HG03575 (cell line): ENCODE measurements around the gene SCN1B.

Experiments used
- ATAC-seq: cut with Tn5 transposase; IDR thresholded peaks from one replicate; pipeline ENCODE4 v1.9.1; 2021; ENCODE audit not compliant: unreplicated experiment, insufficient number of reproducible peaks, low FRiP score; ENCODE audit errors: extremely low read depth

The SCN1B gene

DNA sequence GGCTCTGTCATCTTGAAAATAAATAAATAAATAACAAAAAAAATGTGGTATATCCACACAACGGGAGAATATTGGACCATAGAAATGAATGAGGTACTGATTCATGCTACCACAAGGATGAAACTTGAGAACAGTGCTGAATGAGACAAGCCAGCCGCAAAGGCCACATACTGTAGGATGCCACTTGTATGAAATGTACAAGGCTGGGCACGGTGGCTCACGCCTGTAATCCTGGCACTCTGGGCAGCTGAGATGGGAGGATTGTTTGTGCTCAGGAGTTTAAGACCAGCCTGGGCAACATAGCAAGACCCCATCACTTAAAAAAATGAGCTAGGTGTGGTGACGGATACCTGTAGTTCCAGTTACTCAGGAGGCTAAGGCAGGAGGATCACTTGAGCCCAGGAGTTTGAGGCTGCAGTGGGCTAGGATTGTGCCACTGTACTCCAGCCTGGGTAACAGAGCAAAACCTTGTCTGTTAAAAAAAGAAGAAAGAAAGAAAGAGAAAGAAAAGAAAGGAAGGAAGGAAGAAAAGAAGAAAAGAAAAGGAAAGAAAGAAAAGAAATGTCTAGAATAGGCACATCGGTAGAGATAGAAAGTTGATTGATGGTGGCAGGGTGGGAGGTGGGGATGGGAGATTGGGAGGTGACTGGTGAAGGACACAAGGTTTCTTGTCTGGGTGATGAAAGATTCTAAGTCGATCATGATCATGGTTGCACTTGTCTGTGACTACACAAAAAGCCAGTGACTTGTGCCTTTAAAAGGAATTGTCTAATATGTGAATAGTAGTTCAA lies 31.5 kb downstream of the SCN1B start:
- no peak for ATAC-seq

DNA sequence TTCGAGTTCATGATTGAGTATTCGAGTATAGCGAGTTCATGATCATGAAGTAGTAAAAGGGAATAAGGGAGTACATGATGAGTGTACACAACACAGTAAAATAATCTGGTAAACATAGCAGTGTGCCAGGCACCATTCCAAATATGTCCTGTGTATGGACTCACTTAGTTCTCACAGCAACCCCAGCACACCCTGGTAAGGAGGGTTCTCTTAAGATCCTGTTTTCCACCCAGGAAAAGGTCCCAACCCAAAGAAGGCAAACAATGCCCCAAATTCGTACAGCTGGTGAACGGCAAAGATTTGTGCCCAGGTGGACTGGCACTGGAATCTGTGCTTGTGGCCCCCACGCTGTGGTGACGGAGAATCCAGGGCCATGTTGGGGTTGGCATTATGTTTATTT lies 32.7 kb downstream of the SCN1B start:
- ATAC-seq, result no peak

DNA sequence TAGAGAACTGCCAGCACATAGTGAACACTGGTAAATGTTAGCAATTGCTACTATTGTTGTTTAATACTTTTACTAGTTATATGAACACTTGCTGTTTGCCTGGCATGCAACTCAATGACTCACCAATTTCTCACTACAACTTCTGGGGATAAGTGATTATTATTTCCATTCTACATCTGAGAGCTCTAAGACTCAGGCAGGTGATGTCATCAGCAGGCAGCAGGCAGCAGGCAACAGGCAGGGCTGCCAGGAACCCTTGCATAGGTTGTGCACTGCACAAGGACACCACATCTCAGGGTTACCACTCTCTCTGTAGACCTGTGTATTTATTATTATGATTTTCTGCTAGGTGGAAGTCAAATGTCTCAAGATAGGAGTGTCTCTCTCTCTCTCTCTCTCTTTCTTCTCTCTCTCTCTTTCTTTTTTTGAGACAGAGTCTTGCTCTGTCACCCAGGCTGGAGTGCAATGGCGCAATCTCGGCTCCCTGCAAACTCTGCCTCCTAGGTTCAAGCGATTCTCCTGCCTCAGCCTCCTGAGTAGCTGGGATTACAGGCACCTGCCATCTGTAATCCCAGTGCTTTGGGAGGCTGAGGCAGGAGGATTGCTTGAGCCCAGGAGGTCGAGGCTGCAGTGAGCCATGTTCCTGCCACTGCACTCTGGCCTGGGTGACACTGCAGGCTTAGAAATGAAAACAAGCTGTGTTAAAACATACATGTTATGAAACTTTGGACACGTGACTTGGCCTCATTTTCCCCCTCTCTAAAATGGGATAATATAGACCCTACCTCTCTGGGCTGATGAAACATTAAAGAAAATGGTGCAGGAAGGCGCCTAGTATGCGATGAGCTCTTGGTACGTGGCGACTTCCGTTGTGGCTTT lies 33.9 kb downstream of the SCN1B start:
- no peak for ATAC-seq

DNA sequence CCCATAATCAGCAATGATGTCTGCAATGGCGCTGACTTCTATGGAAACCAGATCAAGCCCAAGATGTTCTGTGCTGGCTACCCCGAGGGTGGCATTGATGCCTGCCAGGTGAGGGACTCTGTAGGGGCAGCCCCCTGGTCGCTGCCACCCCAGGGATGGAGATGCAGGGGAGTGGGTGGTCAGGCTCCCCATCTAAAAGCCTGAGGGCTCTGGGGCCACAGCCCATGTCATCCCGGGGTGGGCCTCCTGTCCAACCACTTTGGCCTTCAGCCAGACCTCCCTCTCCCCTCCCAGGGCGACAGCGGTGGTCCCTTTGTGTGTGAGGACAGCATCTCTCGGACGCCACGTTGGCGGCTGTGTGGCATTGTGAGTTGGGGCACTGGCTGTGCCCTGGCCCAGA lies 35.3 kb downstream of the SCN1B start:
- no peak for ATAC-seq

DNA sequence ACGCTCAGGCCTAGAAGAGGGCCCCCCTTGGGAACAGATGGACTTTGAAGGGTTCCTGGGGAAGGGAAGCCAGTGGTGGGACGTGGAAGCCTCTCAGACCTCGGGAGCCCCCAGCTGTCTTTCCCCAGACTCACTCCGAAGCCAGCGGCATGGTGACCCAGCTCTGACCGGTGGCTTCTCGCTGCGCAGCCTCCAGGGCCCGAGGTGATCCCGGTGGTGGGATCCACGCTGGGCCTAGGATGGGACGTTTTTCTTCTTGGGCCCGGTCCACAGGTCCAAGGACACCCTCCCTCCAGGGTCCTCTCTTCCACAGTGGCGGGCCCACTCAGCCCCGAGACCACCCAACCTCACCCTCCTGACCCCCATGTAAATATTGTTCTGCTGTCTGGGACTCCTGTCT lies 35.9 kb downstream of the SCN1B start:
- no peak for ATAC-seq

DNA sequence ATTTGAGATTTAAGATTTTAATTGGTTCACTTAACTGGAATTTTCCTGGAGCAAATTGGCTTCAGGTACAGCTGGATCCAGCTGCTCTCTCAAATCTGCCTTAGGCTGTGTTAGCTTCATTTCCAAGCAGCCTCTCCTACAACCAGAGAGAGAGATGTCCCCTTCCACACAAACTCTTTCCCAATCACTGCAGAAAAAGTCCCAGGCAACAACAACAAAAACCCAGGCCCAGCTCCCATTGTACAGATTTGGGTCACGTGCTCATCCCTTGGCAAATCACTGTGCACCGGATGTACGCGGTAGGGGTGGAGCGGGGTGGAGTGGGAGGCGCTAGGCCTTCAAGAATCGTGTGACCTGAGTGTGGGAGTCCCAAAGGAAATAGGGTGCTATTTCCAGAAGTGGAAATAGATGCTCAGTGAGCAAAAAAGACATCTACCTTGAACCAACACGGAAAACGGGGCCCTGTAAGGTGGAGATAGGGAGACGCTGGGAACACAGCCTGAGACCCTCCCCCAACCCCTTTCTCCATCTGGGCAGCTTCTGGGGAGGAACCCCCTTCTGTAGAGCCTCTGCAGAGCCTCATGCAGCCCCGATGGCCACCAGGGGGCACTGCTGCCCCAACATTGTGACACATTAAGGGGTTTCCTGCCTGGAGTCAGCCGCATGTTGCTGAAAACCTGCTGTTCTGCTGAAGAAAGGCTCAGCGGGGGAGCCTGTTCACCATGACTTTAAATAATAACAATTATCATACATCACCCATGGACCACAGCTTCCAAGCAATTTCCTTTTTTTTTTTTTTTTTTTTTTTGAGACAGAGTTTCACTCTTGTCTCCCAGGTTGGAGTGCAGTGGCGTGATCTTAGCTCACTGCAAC lies 36.7 kb downstream of the SCN1B start:
- ATAC-seq, result no peak

DNA sequence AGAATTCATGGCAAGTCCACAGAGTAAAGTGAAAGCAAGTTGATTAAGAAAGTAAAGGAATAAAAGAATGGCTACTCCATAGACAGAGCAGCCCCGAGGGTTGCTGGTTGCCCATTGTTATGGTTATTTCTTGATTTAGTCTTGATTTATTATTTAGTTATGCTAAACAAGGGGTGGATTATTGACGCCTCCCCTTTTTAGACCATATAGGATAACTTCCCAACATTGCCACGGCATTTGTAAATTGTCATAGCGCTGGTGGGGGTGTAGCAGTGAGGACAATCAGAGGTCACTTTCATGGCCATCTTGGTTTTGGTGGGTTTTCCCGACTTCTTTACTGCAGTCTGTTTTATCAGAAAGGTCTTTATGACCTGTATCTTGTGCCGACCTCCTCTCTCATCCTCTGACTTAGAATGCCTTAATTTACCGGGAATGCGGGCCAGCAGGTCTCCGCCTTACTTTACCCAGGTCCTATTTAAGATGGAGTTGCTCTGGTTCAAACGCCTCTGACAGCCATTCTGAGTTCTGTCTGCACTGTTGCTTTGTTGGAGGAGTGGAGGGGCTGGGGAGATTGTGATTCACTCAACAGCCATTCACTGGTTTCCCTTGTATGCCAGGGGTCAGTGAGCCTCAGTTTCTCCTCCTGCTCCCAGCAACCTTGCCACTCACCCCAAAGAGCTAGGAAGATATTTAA lies 38.8 kb downstream of the SCN1B start:
- ATAC-seq, result no peak

DNA sequence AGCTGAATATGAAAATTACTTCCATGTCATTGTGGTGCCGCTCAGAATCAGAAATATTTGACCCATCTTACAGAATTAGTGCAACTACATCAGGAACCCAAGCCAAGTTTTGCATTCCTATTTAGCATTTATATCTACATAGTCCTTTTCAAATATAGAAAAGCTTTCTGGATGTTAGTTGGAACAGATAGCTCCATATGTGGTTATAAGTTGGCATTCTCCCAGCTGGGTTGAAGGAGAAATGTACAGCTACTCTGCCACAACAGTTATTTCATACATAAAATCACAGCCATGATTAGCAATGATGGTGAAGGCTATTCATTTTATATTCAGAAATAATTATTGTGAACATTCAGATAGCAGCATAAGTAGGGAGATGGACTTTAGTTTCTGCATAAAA lies 39.4 kb downstream of the SCN1B start:
- no peak for ATAC-seq

DNA sequence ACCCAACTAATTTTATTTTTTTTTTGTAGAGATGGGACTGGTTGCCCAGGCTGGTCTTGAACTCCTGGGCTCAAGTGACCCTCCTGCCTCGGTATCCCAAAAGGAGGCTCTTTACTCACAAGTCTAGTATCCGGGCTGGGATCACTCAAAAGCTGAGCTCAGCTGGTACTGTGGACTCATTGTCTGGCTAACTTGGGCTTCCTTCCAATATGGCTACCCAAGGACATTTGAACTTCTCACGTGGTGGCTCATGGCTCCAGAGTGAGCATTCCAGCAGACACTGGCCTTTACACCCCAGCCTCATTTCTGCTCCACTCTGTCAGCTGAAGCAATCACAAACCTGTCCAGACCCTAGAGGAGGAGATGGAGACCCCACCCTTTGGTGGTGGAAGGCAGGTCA lies 40.2 kb downstream of the SCN1B start:
- ATAC-seq, result no peak

DNA sequence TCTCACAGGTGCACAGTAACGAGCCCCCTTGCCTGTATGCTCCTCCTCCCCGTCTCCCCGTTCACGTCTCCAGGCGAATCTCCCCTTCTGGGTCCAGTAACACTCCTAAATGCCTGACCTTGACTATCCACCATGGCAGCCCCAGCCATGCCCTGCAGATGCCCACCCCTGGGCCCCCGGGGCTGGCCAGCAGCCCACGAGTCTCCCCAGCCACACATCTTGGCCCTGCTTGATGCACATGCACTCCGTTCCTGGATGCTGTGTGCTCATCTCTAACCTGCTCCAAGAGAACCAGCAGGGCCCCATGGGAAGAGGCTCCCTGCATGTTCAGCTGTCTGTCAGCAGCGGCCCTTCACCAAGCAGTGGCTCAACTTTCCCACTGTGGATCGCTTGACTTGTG lies 43.2 kb downstream of the SCN1B start:
- no peak for ATAC-seq

DNA sequence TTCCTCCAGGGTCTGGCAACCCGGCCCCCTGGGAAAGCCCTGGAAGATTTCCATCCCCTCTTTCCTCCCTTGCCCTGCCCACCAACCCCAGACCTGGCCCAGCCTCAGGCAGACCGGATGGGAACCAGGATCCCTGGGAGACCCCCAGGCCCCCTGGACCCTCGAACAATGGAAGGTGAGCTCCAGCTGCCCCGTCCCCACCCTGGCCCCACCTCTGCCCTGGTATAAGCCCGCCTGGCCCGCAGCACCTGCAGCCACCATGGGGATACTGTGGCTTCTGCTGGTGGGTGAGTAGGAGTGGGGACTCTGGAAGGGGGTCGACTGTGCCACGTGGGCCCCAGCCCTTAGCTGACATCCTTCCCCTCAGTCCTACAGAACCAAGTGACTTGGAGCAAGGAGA lies 43.7 kb downstream of the SCN1B start:
- ATAC-seq, result no peak

DNA sequence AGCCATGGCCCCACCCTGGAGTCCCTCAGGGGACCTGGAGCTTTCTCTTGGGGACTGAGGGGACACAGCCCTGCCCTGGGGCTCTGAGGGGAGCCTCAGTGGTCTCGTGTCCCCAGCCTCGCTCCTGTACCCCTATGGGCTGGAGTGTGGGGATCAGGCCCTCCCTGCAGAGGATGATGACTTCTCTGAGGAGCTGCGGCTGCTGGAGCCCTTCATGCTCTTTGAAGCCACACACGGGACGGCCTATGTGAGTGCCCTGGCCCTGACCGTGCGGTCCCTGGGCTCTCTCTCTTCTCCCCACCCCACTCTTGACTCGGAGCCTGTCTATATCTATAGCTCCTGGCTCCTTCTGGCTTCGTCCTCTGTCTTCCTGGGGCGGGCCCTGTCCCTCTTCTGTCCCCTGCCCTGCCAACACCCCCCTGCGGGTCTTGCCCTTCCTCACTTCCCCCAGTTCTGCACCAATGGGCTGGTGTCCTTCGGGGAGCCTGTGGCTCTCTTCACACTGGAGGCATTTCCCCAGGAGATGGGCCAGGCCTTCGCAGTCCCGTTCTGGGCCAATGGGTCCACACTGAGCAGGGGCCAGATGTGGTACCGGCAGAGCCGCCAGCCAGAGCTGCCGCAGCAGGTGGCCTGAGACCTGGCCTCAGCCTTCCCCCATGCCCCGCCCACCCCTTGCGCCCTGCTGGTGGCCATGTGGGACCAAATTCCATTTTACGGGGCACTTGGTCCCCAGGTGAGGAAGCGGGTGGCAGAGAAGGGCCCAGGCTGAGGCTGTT lies 44.3 kb downstream of the SCN1B start:
- no peak for ATAC-seq

DNA sequence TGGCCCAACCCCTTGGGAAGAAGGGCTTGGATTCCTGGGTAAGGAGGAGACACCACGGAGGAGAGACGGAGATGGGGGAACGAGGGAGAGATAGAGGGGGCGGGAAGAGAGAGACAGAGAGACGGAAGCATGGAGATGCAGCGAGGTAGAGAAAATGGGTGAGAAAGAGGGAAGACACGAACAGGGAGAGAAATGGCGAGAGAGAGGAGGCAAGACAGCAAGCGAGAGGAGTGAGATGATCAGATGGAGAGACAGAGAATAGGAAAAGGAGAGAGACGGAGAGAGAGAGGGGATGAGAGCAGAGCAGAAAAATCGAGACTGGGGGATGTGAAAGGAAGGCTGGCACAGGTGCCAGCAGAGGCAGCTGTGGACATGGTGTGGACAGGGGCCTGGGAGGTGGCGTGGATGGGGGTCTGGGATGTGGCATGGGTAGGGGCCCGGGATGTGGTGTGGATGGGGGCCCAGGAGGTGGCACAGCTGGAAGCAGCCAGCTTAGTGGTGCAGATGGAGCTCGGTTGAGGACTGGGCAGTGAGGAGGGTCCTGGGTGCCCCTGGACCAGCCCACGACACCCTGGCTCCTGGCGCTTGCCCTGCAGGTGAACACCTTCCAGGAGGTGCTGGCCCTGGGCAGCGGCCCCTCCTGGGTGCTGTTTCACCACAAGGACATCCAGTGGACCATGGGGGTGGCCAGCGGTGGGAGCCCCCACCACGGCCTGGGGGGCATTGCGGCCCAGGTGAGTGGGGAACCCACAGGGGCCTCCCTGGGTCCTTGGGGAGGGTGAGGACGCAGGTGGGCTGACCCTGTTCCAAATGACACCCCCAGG lies 45.1 kb downstream of the SCN1B start:
- ATAC-seq, result no peak

DNA sequence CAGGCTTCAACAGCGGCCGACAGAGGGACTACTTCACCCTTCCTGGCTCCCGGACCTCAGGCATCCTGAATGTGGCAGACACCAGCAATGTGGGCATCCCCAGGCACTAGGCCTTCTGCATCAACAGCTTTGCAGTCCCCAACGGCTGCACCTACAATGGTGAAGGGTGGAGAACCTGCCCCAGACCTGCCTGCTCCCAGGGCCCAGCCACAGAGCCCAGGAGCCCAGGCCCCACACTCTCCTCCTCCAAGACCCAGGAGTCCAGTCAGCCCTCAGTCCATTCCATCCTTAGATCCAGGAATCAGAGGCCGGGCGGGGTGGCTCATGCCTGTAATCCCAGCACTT lies 45.7 kb downstream of the SCN1B start:
- ATAC-seq, result no peak

DNA sequence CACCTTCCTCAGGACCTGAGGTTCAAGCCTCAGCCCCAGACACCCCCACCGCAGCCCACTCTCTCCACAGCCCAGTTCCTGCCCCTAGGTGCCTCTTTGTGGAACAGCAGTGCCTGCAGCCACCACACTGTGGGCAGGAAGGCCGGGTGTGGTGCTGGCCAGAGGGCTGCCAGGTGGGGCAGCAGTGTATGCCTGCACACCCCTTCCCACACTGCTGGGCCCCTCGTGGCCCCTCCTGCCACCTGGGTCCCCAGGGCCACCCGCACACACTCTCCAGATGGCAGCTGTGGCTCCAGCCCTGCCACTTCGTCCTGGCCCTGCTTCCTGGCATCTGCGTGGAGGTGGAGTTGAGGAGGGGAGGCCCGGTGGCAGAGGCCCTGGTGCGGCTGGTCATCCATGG lies 46.4 kb downstream of the SCN1B start:
- ATAC-seq, result no peak

DNA sequence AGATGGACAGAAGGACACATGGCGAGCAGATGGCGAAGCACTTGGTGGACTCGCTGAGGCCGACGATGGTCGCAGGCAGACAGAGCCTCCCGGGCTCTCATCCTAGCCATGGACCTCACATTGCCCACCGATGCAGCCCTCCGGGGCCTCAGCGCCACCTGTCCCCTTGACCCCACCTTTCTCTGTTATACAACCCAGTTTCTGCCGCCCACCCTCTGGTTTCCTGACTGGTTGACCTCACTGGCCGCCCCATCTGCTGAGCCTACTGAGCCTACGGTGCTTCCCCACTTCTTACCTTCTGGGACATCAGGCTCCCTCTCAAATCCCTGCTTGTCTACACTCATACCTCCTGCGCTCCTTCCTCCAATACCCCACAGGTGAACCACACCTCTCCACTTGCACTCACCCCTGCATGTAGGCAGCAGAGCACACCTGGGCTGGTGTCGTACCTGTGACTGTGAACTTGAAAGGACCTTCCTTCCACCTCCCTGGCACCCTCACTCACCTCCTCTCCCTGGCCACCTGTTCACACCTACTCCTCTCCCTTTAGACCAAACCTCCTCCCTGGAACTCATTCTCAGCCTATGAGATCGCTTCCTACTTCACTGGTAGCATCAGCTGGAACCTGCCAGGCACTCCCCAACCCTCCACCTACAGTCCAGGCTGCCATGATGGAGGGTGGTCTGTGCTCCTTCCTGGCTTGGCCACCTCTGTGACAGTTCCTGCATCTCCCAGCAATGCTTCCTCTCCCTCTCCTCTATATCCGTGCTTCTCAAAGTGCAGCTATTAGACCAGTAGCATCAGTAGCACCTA lies 47.3 kb downstream of the SCN1B start:
- no peak for ATAC-seq

DNA sequence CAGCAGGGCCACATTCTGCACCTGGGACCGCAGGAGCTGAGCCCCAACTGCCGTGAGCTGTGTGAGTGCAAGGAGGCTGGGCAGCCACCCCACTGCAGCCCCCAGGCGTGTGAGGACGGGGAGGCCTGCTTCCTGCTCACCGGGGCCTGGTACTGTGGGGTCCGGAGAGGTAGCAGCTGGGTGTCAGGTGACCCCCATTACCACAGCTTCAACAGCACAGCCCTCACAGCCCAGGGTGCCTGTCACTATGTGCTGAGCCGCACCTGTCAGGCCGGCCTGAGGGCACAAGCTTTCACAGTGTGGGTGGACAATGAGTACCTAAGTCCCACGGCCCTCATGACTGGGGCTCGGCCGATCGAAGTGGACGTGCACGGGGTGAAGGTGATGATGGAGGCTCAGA lies 49.6 kb downstream of the SCN1B start:
- no peak for ATAC-seq
